LNCaP clone FGC (cell line): ENCODE measurements around the gene C3.

Source experiments
- DNase-seq: peaks from one replicate; pipeline ENCODE4 v3.0.0-alpha.2; 2011; ENCODE audit warnings: low read depth
- H3K4me3 ChIP-seq: 2 replicates; pipeline ENCODE4 v1.5.1; 2011; ENCODE audit warnings: mild to moderate bottlenecking, low read depth, low read length, control low read depth
- TF ChIP-seq, protein P1 (sequence below): IDR thresholded peaks from 2 replicates; pipeline ENCODE4 v1.5.1; 2012; ENCODE audit warnings: mild to moderate bottlenecking; ENCODE audit not compliant: control insufficient read depth, insufficient read depth; ENCODE audit errors: extremely low read depth

Gene C3

DNA sequence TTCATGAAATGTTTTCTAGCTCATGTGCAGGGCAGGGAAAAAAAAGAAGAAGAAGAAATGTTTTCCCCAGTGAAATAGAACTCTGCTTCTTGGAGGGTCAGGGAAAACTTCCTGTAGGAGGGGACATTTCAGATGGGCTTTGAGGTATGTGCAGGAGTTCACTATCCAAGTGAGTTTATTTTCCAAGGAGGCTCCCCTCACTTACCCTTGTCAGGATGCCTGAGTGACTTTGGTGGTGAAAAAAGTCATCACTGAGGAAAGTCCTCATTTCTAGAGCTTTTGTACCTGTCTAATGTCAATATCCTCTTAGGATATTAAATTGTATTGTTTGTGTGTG, 656 bp upstream of the C3 start:
- TF ChIP-seq, protein P1, sequence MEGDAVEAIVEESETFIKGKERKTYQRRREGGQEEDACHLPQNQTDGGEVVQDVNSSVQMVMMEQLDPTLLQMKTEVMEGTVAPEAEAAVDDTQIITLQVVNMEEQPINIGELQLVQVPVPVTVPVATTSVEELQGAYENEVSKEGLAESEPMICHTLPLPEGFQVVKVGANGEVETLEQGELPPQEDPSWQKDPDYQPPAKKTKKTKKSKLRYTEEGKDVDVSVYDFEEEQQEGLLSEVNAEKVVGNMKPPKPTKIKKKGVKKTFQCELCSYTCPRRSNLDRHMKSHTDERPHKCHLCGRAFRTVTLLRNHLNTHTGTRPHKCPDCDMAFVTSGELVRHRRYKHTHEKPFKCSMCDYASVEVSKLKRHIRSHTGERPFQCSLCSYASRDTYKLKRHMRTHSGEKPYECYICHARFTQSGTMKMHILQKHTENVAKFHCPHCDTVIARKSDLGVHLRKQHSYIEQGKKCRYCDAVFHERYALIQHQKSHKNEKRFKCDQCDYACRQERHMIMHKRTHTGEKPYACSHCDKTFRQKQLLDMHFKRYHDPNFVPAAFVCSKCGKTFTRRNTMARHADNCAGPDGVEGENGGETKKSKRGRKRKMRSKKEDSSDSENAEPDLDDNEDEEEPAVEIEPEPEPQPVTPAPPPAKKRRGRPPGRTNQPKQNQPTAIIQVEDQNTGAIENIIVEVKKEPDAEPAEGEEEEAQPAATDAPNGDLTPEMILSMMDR, result no peak
- DNase-seq, result no peak

DNA sequence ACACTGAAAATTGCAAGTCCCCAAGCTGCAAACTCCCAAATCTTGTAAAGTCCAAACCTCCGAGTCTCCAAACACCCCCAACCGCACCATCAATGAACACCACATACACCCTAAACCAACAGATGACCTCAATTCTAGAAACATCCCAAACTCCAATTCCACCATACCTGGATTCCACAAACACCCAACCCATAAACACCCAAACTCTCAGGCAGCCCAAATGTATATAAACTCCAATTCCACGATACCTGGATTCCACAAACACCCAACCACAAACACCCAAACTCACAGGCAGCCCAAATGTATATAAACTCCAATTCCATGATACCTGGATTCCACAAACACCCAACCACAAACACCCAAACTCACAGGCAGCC, 470 bp downstream of the C3 start:
- TF ChIP-seq, protein P1, result no peak
- DNase-seq, result no peak
- H3K4me3 ChIP-seq, result no peak overlapping the region

More for the DNA sequence above, 656 bp upstream of the C3 start:
- H3K4me3 ChIP-seq, result no peak overlapping the region

DNA sequence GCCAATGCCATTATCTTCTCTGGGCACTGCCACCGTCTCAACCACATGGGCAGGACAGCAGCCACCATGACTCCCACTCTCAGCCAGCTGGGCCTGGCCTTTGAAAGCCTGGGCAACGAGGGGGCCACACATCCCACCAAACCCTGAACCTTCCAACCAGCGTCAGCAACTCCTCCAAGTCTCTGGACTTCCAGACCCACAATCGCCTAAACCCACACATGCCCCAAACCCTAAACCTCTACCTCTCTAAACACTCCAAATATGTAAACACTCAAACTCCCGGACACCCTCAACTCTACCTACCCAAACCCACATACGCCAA, 949 bp downstream of the C3 start:
- no peak overlapping the region for H3K4me3 ChIP-seq
- TF ChIP-seq, protein P1, result no peak
- DNase-seq, result no peak

DNA sequence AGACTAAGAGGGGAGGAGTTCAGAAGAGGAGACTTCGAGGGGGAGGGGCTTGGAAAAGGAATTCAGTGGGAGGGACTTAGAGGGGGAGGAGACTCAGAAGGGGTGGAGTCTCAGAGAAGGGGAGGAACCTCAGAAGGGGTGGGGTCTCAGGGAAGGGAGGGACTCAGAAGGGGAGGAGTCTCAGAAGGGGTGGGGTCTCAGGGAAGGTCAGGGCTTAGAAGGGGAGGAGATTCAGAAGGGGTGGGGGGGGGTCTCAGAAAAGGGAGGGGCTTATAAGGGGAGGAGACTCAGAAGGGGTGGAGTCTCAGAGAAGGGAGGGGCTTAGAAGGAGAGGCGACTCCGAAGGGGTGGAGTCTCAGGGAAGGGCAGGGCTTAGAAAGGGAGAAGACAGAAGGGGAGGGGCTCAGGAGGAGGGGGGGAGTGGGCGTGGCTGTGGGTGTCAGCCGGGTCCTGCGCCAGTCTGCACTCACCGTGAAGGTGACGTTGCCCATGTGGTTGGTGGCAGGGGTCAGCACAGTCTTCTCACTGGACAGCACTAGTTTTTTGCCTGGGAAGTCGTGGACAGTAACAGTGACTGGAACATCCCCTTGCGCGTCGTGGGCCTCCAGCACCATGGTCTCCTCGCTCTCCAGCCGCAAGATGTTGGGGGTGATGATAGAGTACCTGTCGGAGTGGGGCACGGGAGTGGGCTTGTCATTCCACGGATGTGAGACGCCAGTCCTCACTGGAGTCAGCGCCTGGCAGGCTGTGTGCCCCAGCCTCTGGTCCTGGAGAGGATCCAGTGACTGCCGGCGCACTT, 1.5 kb downstream of the C3 start:
- no peak overlapping the region for H3K4me3 ChIP-seq
- no peak for DNase-seq
- TF ChIP-seq, protein P1, result no peak

DNA sequence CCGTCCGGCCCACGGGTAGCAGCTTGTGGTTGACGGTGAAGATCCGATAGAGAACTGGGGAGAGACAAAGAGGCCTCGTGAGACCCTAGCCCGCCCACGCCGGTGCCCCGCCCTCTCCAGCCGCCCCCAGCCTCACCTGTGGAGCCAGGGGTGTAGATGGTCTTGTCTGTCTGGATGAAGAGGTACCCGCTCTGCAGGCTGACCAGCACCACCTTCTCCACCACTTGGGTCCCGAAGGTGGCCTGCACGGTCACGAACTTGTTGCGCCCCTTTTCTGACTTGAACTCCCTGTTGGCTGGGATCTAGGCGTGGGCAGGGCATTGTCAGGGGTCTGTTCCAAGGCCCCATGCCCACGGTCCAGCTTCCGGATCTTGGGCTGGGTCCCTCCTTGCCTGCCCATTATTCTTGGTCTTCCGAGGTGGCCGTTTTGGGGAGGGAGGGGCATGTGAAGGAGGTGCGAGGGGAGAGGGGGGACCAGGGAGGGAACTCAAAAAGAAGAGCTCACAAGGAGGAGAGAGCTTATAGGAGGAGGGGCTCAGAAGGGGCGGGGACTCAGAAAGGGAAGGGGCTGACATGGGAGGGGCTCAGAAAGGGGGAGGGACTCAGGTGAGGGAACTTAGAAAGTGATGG, 2.2 kb downstream of the C3 start:
- TF ChIP-seq, protein P1, result no peak
- H3K4me3 ChIP-seq, result no peak overlapping the region
- no peak for DNase-seq

DNA sequence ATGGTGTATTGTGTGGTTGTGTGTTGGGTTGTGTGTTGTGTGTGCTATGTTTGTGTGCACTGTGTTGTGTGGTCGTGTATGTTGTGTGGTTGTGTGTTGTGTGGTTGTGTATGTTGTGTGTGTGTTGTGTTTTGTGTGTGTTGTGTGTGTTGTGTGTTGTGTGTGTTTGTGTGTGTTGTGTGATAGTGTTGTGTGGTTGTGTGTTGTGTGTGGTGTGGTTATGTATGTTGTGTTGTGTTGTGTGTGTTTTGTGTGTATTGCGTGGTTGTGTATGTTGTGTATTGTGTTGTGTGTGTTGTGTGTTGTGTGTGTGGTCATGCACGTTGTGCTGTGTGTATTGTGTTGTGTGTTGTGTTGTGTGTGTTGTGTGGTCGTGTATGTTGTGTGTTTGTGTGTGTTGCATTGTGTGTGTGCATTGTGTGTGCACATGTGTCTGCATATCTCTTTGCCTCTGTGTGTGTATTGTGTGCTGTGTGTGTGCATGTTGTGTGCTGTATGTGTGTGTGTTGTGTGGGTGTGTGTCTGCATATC, 2.9 kb downstream of the C3 start:
- TF ChIP-seq, protein P1, result no peak
- DNase-seq, result no peak
- H3K4me3 ChIP-seq, result no peak overlapping the region
